ENCODE data around the gene MINAR2.
A peak's percentile ranks its signal among the peaks of the same experiment; 100 is the strongest.

The MINAR2 gene

GRCh38 chr5:129771058-129771838 lies 23.4 kb downstream of the MINAR2 start:
- DNase-seq (ENCODE audit: low spot score), result peak; percentile 69

- DNase-seq (ENCODE audit: low spot score), result no peak
These were observed 25.5 kb downstream of the MINAR2 start for GRCh38 chr5:129773376-129773775.

- no peak for DNase-seq (ENCODE audit: low spot score)
These were observed 33.7 kb downstream of the MINAR2 start for GRCh38 chr5:129781594-129781993.

GRCh38 chr5:129803403-129803802 lies 55.5 kb downstream of the MINAR2 start:
- no peak for DNase-seq (ENCODE audit: low spot score)

- no peak for DNase-seq (ENCODE audit: low spot score)
These were observed 56.8 kb downstream of the MINAR2 start for GRCh38 chr5:129804705-129805104.

GRCh38 chr5:129807162-129807814 lies 59.4 kb downstream of the MINAR2 start:
- no peak for DNase-seq (ENCODE audit: low spot score)
